HG03575 (cell line): ENCODE data around the gene MOCOS.

Source experiments
- ATAC-seq: cut with Tn5 transposase; IDR thresholded peaks from one replicate; pipeline ENCODE4 v1.9.1; 2021; ENCODE audit not compliant: unreplicated experiment, insufficient number of reproducible peaks, low FRiP score; ENCODE audit errors: extremely low read depth

MOCOS gene

DNA sequence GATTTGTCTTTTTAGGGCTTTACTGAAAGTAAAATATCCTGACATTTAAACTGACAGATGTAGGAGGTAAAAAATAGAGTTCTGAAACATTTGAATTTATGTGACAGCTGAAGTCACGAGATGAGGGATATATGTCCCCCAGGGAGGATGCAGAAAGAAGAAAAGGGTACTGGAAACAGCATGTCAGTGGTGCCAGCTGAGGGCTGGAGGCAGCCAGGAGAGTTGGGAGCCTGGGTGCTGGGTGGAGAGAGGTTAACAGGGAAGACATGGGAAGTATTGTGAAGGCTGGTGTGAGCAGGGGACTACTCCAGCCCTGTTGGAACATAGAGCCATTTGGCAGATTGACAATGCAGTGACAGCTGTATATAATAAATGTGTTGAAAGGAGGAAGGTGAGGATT lies 11.8 kb upstream of the MOCOS start:
- ATAC-seq: no peak

DNA sequence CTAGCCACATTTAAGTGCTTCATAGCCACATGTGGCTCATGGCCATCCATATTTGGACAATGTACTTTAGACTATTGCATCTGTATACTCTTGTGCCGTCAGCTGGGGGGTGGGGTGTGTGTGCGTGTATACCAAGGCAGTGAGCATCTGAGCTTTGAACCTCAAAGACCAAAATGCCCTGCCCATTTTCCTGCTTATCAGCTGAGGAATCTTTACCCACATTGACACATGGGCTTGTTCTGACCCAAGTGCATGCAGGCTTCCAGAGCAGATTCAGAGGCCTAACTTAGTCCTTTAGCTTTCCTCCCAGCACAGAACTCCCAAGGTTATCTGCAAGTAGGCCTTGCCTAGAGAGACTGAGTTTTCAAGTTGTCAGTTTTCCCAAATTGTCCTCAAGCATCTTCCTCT lies 11.1 kb upstream of the MOCOS start:
- no peak for ATAC-seq

GRCh38 chr18:36176711-36177110 lies 10.6 kb upstream of the MOCOS start:
- no peak for ATAC-seq

DNA sequence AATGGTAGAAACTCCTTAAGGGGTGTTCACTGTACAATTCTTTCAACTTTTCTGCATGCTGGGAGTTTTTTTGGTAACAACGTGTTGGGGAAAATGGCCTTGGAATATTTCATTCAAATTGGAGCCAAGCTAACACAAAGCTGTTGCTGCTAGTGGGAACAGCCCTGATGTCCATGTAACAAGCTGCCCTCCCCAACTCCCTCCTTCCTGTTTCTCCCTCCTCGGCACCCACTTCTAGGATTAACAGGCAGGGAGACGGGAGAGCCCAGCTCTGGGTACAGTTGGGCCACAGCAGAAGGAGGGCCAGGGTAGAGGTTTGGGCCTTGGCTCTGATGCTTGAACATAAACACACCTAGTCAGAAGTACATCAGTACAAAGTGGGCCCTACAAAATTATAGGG lies 9.4 kb upstream of the MOCOS start:
- ATAC-seq: no peak

- no peak for ATAC-seq
Measured at GRCh38 chr18:36179562-36180355, 7.5 kb upstream of the MOCOS start.

GRCh38 chr18:36181441-36181840 lies 5.9 kb upstream of the MOCOS start:
- no peak for ATAC-seq

GRCh38 chr18:36181898-36182506 lies 5.3 kb upstream of the MOCOS start:
- ATAC-seq: no peak

DNA sequence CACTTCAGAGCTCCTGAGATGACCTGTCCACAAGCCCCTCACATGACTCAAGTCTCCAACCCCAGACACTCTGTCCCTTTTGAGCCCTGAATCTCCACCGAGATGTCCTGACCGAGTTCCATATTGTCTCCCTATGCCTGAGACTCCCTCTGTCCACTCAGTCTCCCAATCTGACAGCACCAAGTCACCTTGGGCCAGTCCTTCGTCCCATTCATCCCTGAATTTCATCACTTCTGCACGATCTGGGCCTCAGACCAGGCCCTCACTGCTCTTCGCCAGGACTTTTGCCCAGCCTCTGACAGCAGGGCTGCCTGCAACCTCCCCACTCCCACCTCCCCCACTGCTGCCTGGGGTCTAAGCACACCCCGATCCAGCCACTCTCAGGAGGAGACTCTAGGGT lies 4.3 kb upstream of the MOCOS start:
- ATAC-seq: no peak

DNA sequence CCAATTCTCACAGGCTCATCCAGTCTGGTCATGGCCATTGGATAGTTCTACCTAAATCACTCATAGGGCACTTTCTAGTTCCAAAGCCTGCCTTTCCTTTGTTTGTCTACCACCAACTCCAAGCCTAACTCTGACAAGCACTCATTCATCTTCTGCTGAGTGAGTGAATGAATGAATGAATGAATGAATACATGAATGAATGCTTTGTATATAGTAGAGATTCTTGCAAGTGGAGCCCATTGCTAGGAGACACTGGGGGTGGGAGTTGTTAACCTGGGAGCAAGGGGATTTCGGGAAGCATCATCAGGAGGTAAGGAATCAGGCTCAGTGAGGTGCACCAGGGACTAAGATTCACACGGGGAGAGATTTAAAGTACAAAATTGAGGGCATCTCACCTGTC lies 3.3 kb upstream of the MOCOS start:
- no peak for ATAC-seq

DNA sequence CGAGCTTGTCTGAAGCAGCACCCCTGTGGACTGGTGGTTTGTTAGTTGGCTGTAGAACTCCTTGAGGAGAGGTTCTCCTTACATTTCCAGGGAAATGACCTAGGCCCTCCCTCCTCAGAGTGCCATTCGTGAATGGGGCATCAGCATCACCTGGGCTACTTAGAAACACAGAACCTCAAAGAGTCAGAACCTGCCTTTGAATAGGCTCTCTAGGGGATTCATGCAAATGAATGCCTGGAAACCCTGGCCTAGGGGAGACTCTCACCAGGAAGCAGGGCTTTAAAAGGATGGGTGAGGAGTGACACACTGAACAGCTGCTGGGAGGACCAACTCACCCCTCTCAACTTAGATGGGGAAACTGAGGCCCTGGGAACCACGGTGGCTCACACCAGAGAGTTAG lies 2.1 kb upstream of the MOCOS start:
- ATAC-seq: no peak

- no peak for ATAC-seq
Measured at GRCh38 chr18:36185901-36186460, 1.3 kb upstream of the MOCOS start.

GRCh38 chr18:36186461-36187192 lies 670 bp upstream of the MOCOS start:
- ATAC-seq: no peak

DNA sequence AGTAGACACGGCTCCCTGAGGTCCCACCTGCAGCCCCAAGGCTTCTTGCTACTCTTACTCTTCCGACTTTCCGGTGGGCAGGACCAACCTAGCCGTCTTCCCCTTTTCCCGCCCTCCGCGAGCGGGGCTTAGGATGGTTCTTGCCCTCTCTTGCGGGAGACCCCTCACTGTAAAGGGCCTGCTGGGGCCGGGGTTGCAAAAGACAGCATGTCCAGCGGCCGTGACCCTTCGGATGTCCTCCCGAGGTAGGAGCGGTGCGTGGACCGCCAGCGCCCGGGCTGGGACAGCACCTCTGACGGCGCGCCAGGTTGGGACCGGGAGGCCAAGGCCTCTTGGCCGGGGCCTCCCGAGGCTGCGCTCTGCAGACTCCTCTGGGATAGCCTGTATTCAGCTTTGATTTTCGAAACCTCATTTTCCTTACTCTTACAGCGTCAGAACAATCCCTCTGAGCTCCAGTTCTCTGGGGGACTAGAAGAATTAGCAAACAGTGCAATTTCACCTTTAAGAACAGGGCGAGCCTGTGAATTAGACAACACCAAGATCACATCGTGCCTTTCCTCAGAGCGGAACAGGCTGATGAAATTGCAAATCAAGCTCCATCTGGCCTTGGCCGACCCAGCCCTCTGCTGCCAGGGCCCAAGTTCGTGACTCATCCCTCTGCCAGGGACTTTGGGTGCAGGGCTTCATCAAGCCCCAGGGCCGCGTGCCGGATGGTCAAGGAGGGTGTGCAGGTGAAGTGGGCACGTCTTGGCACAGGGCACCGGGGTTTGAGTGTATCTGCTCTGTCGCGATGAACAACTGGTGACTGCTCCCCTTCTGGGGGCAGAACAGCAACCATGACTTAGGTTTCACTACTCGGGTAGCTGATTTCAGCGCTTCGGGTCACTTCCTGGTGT lies 777 bp downstream of the MOCOS start:
- ATAC-seq: no peak

DNA sequence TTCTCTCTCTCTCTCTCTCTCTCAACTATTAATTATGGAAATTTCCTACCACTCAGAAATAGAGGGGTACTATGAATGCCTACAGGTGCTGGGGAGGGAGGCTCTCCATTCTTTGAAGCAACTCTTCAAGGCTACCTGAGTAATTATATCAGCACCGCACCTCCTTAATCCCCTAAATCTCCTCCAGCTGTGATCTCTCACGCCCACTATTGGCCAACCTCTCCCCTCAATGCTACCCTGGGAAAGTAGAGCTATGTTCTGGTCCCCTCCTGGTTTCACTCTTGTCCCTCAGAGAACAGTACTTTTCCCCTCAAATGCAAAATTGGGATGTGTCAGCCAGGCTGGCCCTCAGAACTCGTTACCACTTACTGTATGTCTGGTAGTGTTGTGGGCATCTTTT lies 1.6 kb downstream of the MOCOS start:
- ATAC-seq: no peak

GRCh38 chr18:36189486-36189885 lies 2.2 kb downstream of the MOCOS start:
- no peak for ATAC-seq

- ATAC-seq: no peak
Measured at GRCh38 chr18:36191286-36191685, 4.0 kb downstream of the MOCOS start.

GRCh38 chr18:36191711-36192110 lies 4.4 kb downstream of the MOCOS start:
- no peak for ATAC-seq

- no peak for ATAC-seq
Measured at GRCh38 chr18:36194600-36195315, 7.5 kb downstream of the MOCOS start.
